NCI-H1105 (cell line): ENCODE results near the gene COA8.
A peak's percentile ranks its signal among the peaks of the same experiment; 100 is the strongest.

ENCODE experiments used
- DNase-seq: peaks from one replicate; lab custom pipeline; 2025; lab: John Stamatoyannopoulos, UW

The COA8 gene

GRCh38 chr14:103536693-103537092 lies 26.1 kb upstream of the COA8 start:
- no peak for DNase-seq

GRCh38 chr14:103537175-103537990 lies 25.4 kb upstream of the COA8 start:
- DNase-seq = no peak

GRCh38 chr14:103538291-103539055 lies 24.3 kb upstream of the COA8 start:
- DNase-seq = no peak

- no peak for DNase-seq
Measured at GRCh38 chr14:103539056-103539825, 23.5 kb upstream of the COA8 start.

GRCh38 chr14:103540821-103541708 lies 21.7 kb upstream of the COA8 start:
- no peak for DNase-seq

- no peak for DNase-seq
Measured at GRCh38 chr14:103541709-103542604, 20.8 kb upstream of the COA8 start.

GRCh38 chr14:103542605-103543088 lies 20.1 kb upstream of the COA8 start:
- no peak for DNase-seq

GRCh38 chr14:103543140-103543539 lies 19.6 kb upstream of the COA8 start:
- no peak for DNase-seq

- DNase-seq = no peak
Measured at GRCh38 chr14:103543721-103544387, 18.9 kb upstream of the COA8 start.

- DNase-seq = no peak
Measured at GRCh38 chr14:103544388-103545218, 18.2 kb upstream of the COA8 start.

- no peak for DNase-seq
Measured at GRCh38 chr14:103545219-103545914, 17.4 kb upstream of the COA8 start.

GRCh38 chr14:103545915-103546651 lies 16.7 kb upstream of the COA8 start:
- no peak for DNase-seq

GRCh38 chr14:103546652-103547454 lies 15.9 kb upstream of the COA8 start:
- peak; percentile 70 for DNase-seq

GRCh38 chr14:103547455-103547940 lies 15.3 kb upstream of the COA8 start:
- no peak for DNase-seq

- DNase-seq = no peak
Measured at GRCh38 chr14:103547941-103548462, 14.8 kb upstream of the COA8 start.
